ENCODE data around the gene ADGRB3.

ADGRB3 gene

GRCh38 chr6:69135927-69136326 lies 500.8 kb downstream of the ADGRB3 start:
- Histone ChIP-seq H3K4me1 (ENCODE audit: insufficient read depth, low read length, severe bottlenecking) (no peaks in the 10 kb centered on the region), H3K4me3 (ENCODE audit: low read depth, low read length, poor library complexity, severe bottlenecking) (no peak overlapping the region), H3K9me2 (ENCODE audit: low read depth, low read length) (no peaks in the 10 kb centered on the region), H3K9ac (ENCODE audit: low read length) (no peak overlapping the region), H3K27ac (ENCODE audit: low read depth, low read length, poor library complexity, severe bottlenecking) (no peak overlapping the region), H3K9me3 (ENCODE audit: low read length) (no peaks in the 10 kb centered on the region), H3K79me2 (ENCODE audit: insufficient read depth, low read length) (no peaks in the 10 kb centered on the region), H2AFZ (ENCODE audit: low read length) (no peak overlapping the region), H3F3A (ENCODE audit: insufficient read depth, low read length) (no peaks in the 10 kb centered on the region), H3K36me3 (ENCODE audit: insufficient read depth, low read length) (no peaks in the 10 kb centered on the region), H4K20me1 (ENCODE audit: insufficient read depth, low read length) (no peaks in the 10 kb centered on the region), H3K27me3 (ENCODE audit: insufficient read depth, low read length) (no peaks in the 10 kb centered on the region), H3K4me2 (ENCODE audit: low read length) (no peak overlapping the region)
- TF ChIP-seq CTCF (IDR thresholded peaks at IDR 0.05; ENCODE audit: low read length), result no peak
- TF ChIP-seq EZH2 (IDR thresholded peaks at IDR 0.05; ENCODE audit: borderline replicate concordance, low read length), result no peak

- Histone ChIP-seq H3K9me3 (ENCODE audit: low read length) (no peaks in the 10 kb centered on the region), H3K4me3 (ENCODE audit: low read depth, low read length, poor library complexity, severe bottlenecking) (no peak overlapping the region), H2AFZ (ENCODE audit: low read length) (no peak overlapping the region), H3F3A (ENCODE audit: insufficient read depth, low read length) (no peaks in the 10 kb centered on the region), H3K79me2 (ENCODE audit: insufficient read depth, low read length) (no peaks in the 10 kb centered on the region), H4K20me1 (ENCODE audit: insufficient read depth, low read length) (no peaks in the 10 kb centered on the region), H3K9me2 (ENCODE audit: low read depth, low read length) (no peaks in the 10 kb centered on the region), H3K4me1 (ENCODE audit: insufficient read depth, low read length, severe bottlenecking) (no peaks in the 10 kb centered on the region), H3K36me3 (ENCODE audit: insufficient read depth, low read length) (no peaks in the 10 kb centered on the region), H3K9ac (ENCODE audit: low read length) (no peak overlapping the region), H3K27ac (ENCODE audit: low read depth, low read length, poor library complexity, severe bottlenecking) (no peak overlapping the region), H3K4me2 (ENCODE audit: low read length) (no peak overlapping the region), H3K27me3 (ENCODE audit: insufficient read depth, low read length) (no peaks in the 10 kb centered on the region)
- TF ChIP-seq EZH2 (IDR thresholded peaks at IDR 0.05; ENCODE audit: borderline replicate concordance, low read length) (no peak), CTCF (IDR thresholded peaks at IDR 0.05; ENCODE audit: low read length) (no peak)
These were observed 503.1 kb downstream of the ADGRB3 start for GRCh38 chr6:69138148-69138547.

- H3K4me3 ChIP-seq (ENCODE audit: low read depth, low read length, poor library complexity, severe bottlenecking), result no peak overlapping the region
- no peak overlapping the region for H3K9ac ChIP-seq (ENCODE audit: low read length)
- no peak overlapping the region for H3K4me2 ChIP-seq (ENCODE audit: low read length)
- H3K27me3 ChIP-seq (ENCODE audit: insufficient read depth, low read length), result no peaks in the 10 kb centered on the region
- H3K27ac ChIP-seq (ENCODE audit: low read depth, low read length, poor library complexity, severe bottlenecking), result no peak overlapping the region
- no peaks in the 10 kb centered on the region for H3K4me1 ChIP-seq (ENCODE audit: insufficient read depth, low read length, severe bottlenecking)
- TF ChIP-seq EZH2 (IDR thresholded peaks at IDR 0.05; ENCODE audit: borderline replicate concordance, low read length) (no peak), CTCF (IDR thresholded peaks at IDR 0.05; ENCODE audit: low read length) (no peak)
- no peaks in the 10 kb centered on the region for H4K20me1 ChIP-seq (ENCODE audit: insufficient read depth, low read length)
- H3K79me2 ChIP-seq (ENCODE audit: insufficient read depth, low read length), result no peaks in the 10 kb centered on the region
- no peaks in the 10 kb centered on the region for H3K9me2 ChIP-seq (ENCODE audit: low read depth, low read length)
- no peaks in the 10 kb centered on the region for H3F3A ChIP-seq (ENCODE audit: insufficient read depth, low read length)
- H3K36me3 ChIP-seq (ENCODE audit: insufficient read depth, low read length), result no peaks in the 10 kb centered on the region
- no peaks in the 10 kb centered on the region for H3K9me3 ChIP-seq (ENCODE audit: low read length)
- H2AFZ ChIP-seq (ENCODE audit: low read length), result no peak overlapping the region
These were observed 503.9 kb downstream of the ADGRB3 start for GRCh38 chr6:69138893-69139494.
